22Rv1 (cell line): ENCODE results near the gene CFAP251.

ENCODE experiments used
- H3K27ac ChIP-seq: fragments of 450-650 bp; 2 replicates; pipeline ENCODE4 v1.5.1; 2017
- ZFX ChIP-seq: fragments of 450-650 bp; IDR thresholded peaks from 2 replicates; pipeline ENCODE4 v1.6.1; 2017; ENCODE audit warnings: antibody characterized with exemption, borderline replicate concordance
- TF ChIP-seq, protein P1 (sequence below): fragments of 450-650 bp; IDR thresholded peaks from 2 replicates; pipeline ENCODE4 v1.5.1; 2017; ENCODE audit warnings: mild to moderate bottlenecking

The CFAP251 gene

DNA sequence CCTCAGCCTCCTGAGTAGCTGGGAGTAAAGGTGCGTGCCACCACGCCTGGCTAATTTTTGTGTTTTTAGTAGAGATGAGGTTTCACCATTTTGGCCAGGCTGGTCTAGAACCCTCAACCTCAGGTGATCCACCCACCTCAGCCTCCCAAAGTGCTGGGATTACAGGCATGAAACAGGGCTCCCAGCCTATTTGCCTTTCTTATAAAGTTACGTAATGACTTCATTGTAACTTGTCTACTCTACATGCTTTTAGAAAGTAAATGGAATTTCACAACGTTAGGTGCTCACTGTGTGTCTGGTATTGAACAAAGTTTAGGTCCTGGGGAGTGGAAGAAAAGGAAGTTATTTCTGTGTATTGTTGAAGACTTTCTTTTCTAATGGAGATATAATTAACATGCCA lies 12.5 kb downstream of the CFAP251 start:
- H3K27ac ChIP-seq: no peak overlapping the region
- TF ChIP-seq ZFX: no peak
- TF ChIP-seq, protein P1, sequence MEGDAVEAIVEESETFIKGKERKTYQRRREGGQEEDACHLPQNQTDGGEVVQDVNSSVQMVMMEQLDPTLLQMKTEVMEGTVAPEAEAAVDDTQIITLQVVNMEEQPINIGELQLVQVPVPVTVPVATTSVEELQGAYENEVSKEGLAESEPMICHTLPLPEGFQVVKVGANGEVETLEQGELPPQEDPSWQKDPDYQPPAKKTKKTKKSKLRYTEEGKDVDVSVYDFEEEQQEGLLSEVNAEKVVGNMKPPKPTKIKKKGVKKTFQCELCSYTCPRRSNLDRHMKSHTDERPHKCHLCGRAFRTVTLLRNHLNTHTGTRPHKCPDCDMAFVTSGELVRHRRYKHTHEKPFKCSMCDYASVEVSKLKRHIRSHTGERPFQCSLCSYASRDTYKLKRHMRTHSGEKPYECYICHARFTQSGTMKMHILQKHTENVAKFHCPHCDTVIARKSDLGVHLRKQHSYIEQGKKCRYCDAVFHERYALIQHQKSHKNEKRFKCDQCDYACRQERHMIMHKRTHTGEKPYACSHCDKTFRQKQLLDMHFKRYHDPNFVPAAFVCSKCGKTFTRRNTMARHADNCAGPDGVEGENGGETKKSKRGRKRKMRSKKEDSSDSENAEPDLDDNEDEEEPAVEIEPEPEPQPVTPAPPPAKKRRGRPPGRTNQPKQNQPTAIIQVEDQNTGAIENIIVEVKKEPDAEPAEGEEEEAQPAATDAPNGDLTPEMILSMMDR: no peak

DNA sequence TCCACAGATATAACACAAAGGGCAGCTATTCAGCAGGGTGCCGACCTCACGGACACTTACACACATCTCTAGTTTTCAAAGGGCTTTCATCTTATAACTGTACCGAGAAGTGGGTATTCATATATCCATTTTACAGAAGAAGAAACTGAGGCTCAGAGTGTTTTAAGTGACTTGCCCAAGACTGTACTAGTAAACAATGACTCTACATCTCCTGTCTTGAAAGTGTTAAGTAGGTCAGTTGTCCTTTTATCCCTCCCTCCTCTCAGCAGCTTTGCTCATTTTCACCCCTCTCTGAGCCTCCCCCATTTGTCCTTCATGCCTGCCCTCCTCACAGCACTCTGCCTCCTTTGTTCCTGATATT lies 13.8 kb downstream of the CFAP251 start:
- TF ChIP-seq, protein P1: no peak
- TF ChIP-seq ZFX: no peak
- H3K27ac ChIP-seq: no peak overlapping the region

DNA sequence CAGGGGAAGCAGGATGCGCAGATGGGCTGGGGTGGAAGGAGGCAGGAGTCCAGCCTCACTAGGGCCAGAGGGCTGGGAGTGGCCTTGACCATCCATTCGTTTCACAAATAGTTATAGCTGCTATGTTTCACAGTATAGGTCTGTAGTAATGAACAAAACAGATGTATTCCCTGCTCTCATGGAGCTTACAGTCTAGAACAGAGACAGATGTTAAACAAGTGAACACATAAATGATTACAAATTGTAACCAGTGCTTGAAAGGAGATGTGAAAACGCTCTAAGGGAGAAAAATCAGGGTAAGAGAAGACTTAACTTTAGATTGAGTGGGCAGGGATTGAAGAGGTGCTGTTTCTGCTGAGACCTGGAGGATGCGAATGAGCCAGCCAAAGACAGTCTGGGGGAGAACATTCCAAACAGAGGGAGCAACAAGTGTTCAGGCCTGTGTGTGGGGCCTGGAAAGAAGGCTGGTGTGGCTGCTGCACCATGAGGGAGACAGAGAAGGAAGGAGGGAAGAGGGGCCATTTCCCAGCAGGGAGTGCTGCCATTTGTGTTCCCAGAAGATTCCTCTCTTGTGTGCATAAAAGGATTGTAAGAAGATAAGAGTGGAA lies 14.6 kb downstream of the CFAP251 start:
- H3K27ac ChIP-seq: no peak overlapping the region
- TF ChIP-seq, protein P1: no peak

DNA sequence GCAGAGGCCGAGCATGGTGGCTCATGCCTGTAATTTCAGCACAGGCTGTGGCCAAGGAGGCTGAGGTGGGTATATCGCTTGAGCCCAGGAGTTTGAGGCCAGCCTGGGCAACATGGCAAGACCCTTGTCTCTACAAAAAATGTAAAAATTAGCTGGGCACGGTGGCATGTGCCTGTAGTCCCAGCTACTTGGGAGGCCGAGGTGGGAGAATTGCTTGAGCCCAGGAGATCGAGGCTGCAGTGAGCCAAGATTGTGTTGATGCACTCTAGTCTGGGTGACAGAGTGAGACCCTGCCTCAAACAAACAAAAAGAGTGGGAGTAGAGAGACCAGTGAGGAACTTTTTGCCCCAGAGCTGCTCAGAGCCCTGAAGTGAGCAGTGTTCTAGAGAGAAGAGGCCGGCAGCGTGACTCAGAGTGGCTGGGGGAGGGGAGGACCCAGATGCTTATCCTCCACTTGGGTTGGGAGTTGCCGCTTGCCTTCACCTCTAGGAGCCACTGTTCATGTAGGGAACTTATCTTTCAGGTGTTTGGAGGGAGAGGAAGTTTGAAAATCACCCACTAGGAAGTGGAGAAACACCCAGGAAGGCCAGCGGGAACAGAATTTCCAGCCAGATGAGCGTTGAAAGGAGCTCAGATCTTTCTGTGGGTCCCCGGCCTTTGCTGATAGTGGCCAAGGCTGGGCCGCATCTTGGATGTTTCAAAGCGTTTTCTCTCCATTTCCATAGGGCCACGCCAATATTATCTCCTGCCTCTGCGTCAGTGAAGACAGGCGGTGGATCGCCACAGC lies 15.3 kb downstream of the CFAP251 start:
- TF ChIP-seq, protein P1: no peak
- no peak overlapping the region for H3K27ac ChIP-seq

DNA sequence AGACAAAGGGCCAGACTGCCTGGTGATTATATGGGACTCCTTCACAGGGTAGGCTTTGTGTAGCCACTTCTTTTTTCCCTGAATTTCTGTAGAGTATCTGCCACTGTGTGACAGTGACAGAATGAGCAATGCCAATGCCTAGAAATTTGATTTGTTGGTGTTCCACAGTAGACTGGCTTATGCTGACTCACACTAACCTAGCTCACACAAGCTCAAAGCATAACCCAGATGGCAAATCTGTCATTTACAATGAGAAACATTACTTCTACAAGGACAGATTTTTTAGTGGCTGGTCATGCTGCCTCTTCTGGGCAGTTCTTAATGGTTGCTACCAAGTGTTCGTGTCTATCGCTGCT lies 15.9 kb downstream of the CFAP251 start:
- H3K27ac ChIP-seq: no peak overlapping the region
- TF ChIP-seq, protein P1: no peak
- TF ChIP-seq ZFX: no peak

DNA sequence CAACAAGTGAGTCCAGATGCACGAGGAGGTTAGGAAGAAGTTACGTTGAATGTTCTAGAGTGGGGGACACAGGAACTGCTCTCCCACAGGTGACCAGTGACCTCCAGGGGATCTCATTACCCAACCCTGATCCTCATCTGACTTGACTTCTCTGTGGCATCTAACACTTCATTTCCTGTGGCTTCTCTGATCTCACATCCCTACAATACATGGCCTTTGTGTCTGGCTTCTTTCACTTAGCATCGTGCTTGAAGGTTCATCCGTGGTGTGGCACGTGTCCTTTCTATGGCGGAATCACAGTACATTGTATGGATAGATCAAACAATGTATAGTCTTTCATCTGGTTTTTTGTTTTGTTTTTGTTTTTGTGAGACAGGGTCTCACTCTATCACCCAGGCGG lies 19.3 kb downstream of the CFAP251 start:
- H3K27ac ChIP-seq: no peak overlapping the region
- TF ChIP-seq, protein P1: no peak
- no peak for TF ChIP-seq ZFX

DNA sequence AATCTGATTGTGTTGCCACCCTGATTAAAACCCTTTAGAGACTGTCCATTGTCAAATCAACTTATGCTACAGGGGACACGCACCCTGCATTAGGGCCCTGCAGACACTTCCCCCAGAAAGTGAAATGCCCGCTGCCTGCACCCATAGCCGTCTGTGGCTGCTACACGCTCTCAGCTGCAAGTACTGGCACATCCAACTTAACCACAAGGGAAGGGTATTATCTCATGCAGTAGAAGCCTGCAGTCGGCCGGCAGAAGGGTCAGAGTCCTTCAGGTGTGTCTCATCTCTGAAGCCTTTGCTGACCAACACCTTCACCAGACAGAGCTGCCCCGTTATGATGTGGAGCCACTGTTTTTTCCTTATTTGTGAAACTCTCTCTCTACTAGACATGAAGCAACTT lies 20.8 kb downstream of the CFAP251 start:
- TF ChIP-seq ZFX: no peak
- TF ChIP-seq, protein P1: no peak
- no peak overlapping the region for H3K27ac ChIP-seq
